HCT116 (cell line): ENCODE measurements around the gene WDR35. TPM values are rescaled to one million over a fixed set of nuclear protein-coding genes. Genes with fewer than 3 reads are reported as not detected.

Source experiments
- ATAC-seq: fragments of 200-7000 bp; cut with Tn5 transposase; 2 replicates; pipeline ENCODE4 v1.9.1; 2020; ENCODE audit warnings: mild to moderate bottlenecking, moderate library complexity
- BruUV-seq: library from RNA; stranded (reverse); fragments of 400-500 nt; replicated peaks from 2 replicates; lab custom pipeline; 2021; lab: Mats Ljungman, UMichigan
- CTCF ChIA-PET: fragments of 300-600 bp; sonication (Branson Sonifier 250); formaldehyde crosslinking; loops from one replicate; lab custom pipeline; 2021; ENCODE audit warnings: antibody characterized with exemption; lab: Charles Lee
- POLR2A ChIA-PET: fragments of 300-600, 350-600 bp; sonication (Branson Sonifier 250); formaldehyde crosslinking; loops from one replicate; lab custom pipeline; 2021; ENCODE audit warnings: antibody characterized with exemption; lab: Charles Lee
- RAD21 ChIA-PET, 2 experiments: fragments of 300-600 bp; sonication (Branson Sonifier 250); formaldehyde crosslinking; loops; one replicate each; lab custom pipeline; 2023; ENCODE audit warnings: low total read pairs in 2 of 2; ENCODE audit not compliant: uncharacterized antibody in 2 of 2, unreplicated experiment in 2 of 2, low non-redundant PET in 1 of 2; lab: Charles Lee
- DNase-seq: peaks from one replicate; pipeline ENCODE4 v3.0.0-alpha.2; 2010; ENCODE audit warnings: low read depth, low spot score
- H2AFZ ChIP-seq: fragments of 200-600 bp; shearing (Covaris generic), sonication (generic); 2 replicates; pipeline ENCODE4 v1.6.1; 2017; ENCODE audit warnings: low read depth, mixed run types, mixed read lengths, antibody characterized with exemption, low read length; ENCODE audit not compliant: poor library complexity, severe bottlenecking
- H3K27ac ChIP-seq: 2 replicates; pipeline ENCODE4 v1.5.1; 2012; ENCODE audit warnings: low read depth, low read length
- H3K27me3 ChIP-seq: fragments of 200-600 bp; sonication (generic); 2 replicates; pipeline ENCODE4 v1.6.1; 2016; ENCODE audit warnings: mixed run types, low read length, mixed read lengths; ENCODE audit not compliant: insufficient read depth
- H3K36me3 ChIP-seq, 2 experiments: fragments of 200-500 bp in 1 of 2; fragments of 200-600 bp in 1 of 2; sonication (Bioruptor generic) in 1 of 2; sonication (generic) in 1 of 2; 2 replicates each; pipeline versions ENCODE4 v1.5.1 to v1.6.1; 2014 to 2016; ENCODE audit warnings: low read length in 2 of 2, inconsistent platforms in 1 of 2, mixed read lengths in 1 of 2, mixed run types in 1 of 2; ENCODE audit not compliant: insufficient read depth in 2 of 2, control insufficient read depth in 1 of 2
- H3K4me1 ChIP-seq, 2 experiments: fragments of 200-600 bp in 1 of 2; sonication (generic) in 1 of 2; 2 replicates each; pipeline versions ENCODE4 v1.5.1 to v1.6.1; 2012 to 2017; ENCODE audit warnings: low read length in 2 of 2, inconsistent platforms in 1 of 2, mild to moderate bottlenecking in 1 of 2, mixed read lengths in 1 of 2, mixed run types in 1 of 2, moderate library complexity in 1 of 2; ENCODE audit not compliant: insufficient read depth in 2 of 2, control insufficient read depth in 1 of 2
- H3K4me2 ChIP-seq: fragments of 200-600 bp; sonication (generic); 2 replicates; pipeline ENCODE4 v1.6.1; 2017; ENCODE audit warnings: mixed run types, low read length, mixed read lengths
- H3K4me3 ChIP-seq, 2 experiments: fragments of 200-600 bp in 1 of 2; sonication (generic) in 1 of 2; replicated peaks in 1 of 2; 2 replicates each; pipeline ENCODE4 v1.5.1; 2011 to 2016; ENCODE audit warnings: low read length in 2 of 2, control low read depth in 1 of 2, low read depth in 1 of 2, mild to moderate bottlenecking in 1 of 2, mixed read lengths in 1 of 2, mixed run types in 1 of 2
- H3K79me2 ChIP-seq: fragments of 200-600 bp; sonication (generic); 2 replicates; pipeline ENCODE4 v1.6.1; 2017; ENCODE audit warnings: mild to moderate bottlenecking, mixed run types, low read length, moderate library complexity, mixed read lengths; ENCODE audit not compliant: insufficient read depth
- H3K9ac ChIP-seq: fragments of 200-600 bp; sonication (generic); 2 replicates; pipeline ENCODE4 v1.6.1; 2016; ENCODE audit warnings: low read length, mixed read lengths
- H3K9me2 ChIP-seq: fragments of 200-600 bp; sonication (generic), shearing (Covaris generic); 2 replicates; pipeline ENCODE4 v1.6.1; 2017; ENCODE audit warnings: mixed run types, mild to moderate bottlenecking, moderate library complexity; ENCODE audit not compliant: insufficient read depth
- H3K9me3 ChIP-seq, 2 experiments: fragments of 200-500 bp in 1 of 2; fragments of 200-600 bp in 1 of 2; sonication (Bioruptor generic) in 1 of 2; sonication (generic) in 1 of 2; 2 replicates each; pipeline ENCODE4 v1.6.1; 2014 to 2017; ENCODE audit warnings: low read length in 2 of 2, mixed read lengths in 2 of 2, inconsistent platforms in 1 of 2, low read depth in 1 of 2, mild to moderate bottlenecking in 1 of 2, mixed run types in 1 of 2, moderate library complexity in 1 of 2; ENCODE audit not compliant: control insufficient read depth in 1 of 2, insufficient read depth in 1 of 2
- H4K20me1 ChIP-seq: fragments of 200-600 bp; sonication (generic), shearing (Covaris generic); 2 replicates; pipeline ENCODE4 v1.6.1; 2017; ENCODE audit warnings: mixed run types, mild to moderate bottlenecking, moderate library complexity; ENCODE audit not compliant: insufficient read depth
- CEBPB ChIP-seq: IDR thresholded peaks from 2 replicates; pipeline ENCODE4 v1.6.1; 2012; ENCODE audit warnings: low read depth
- ELF1 ChIP-seq: IDR thresholded peaks from 2 replicates; pipeline ENCODE4 v1.6.1; 2012; ENCODE audit warnings: low read depth, borderline replicate concordance
- EZH2 ChIP-seq: fragments of 200-600 bp; sonication (generic); IDR thresholded peaks from 2 replicates; pipeline ENCODE4 v1.6.1; 2017; ENCODE audit warnings: antibody characterized with exemption, mixed run types
- FOSL1 ChIP-seq: IDR thresholded peaks from 2 replicates; pipeline ENCODE4 v1.6.1; 2012; ENCODE audit warnings: low read depth
- POLR2A ChIP-seq: IDR thresholded peaks from 2 replicates; pipeline ENCODE4 v1.7.0; 2011; ENCODE audit warnings: borderline replicate concordance; ENCODE audit not compliant: insufficient read depth, insufficient read length; ENCODE audit errors: extremely low read depth
- POLR2AphosphoS5 ChIP-seq: IDR thresholded peaks from 2 replicates; pipeline ENCODE4 v1.6.1; 2011; ENCODE audit warnings: mild to moderate bottlenecking, low read depth, low read length, moderate library complexity
- SIN3A ChIP-seq: IDR thresholded peaks from 2 replicates; pipeline ENCODE4 v1.6.1; 2012; ENCODE audit warnings: low read depth
- SP1 ChIP-seq: IDR thresholded peaks from 2 replicates; pipeline ENCODE4 v1.6.1; 2012; ENCODE audit warnings: low read depth
- SRF ChIP-seq: IDR thresholded peaks from 2 replicates; pipeline ENCODE4 v1.6.1; 2012; ENCODE audit warnings: low read depth
- TCF7L2 ChIP-seq: IDR thresholded peaks from 2 replicates; pipeline ENCODE4 v1.7.0; 2011; ENCODE audit warnings: borderline replicate concordance, inconsistent platforms; ENCODE audit not compliant: insufficient read depth, insufficient read length; ENCODE audit errors: extremely low read depth
- YY1 ChIP-seq: IDR thresholded peaks from 2 replicates; pipeline ENCODE4 v1.6.1; 2011; ENCODE audit warnings: low read length, low read depth, moderate library complexity, mild to moderate bottlenecking; ENCODE audit not compliant: insufficient replicate concordance; ENCODE audit errors: extremely low read depth
- ZFX ChIP-seq: fragments of 450-650 bp; IDR thresholded peaks from 2 replicates; pipeline ENCODE4 v1.6.1; 2017
- ZNF274 ChIP-seq: fragments of 200-500 bp; sonication (Bioruptor generic); IDR thresholded peaks from 2 replicates; pipeline ENCODE4 v1.6.1; 2014; ENCODE audit warnings: mild to moderate bottlenecking, low read depth, low read length, inconsistent platforms
- intact Hi-C: fragments of 100-400 bp; cut with micrococcal nuclease; formaldehyde crosslinking; loops from 2 replicates; pipeline ENCODE4 v1.10.0; 2022
- total RNA-seq: library from RNA; stranded (reverse); gene quantifications from one replicate; pipeline ENCODE4 v1.2.1, GENCODE V29; 2021; ENCODE audit not compliant: unreplicated experiment
- TF ChIP-seq, protein P1 (sequence below): IDR thresholded peaks from 2 replicates; pipeline ENCODE4 v1.6.1; 2012
- TF ChIP-seq, protein P2 (sequence below): IDR thresholded peaks from 2 replicates; pipeline ENCODE4 v1.6.1; 2011; ENCODE audit warnings: mild to moderate bottlenecking, low read length, moderate library complexity; ENCODE audit not compliant: insufficient replicate concordance; ENCODE audit errors: extremely low read depth
- TF ChIP-seq, protein P3 (sequence below), 3 experiments: fragments of 200-600 bp in 1 of 3; sonication (generic) in 1 of 3; IDR thresholded peaks in 2 of 3; conservative IDR thresholded peaks in 1 of 3; 2 replicates each; pipeline ENCODE4 v1.5.1; 2012 to 2017; ENCODE audit warnings: low read depth in 2 of 3, low read length in 2 of 3, antibody characterized with exemption in 1 of 3, borderline replicate concordance in 1 of 3, control low read depth in 1 of 3, mild to moderate bottlenecking in 1 of 3, mixed read lengths in 1 of 3, mixed run types in 1 of 3, moderate library complexity in 1 of 3; ENCODE audit not compliant: insufficient read depth in 1 of 3

WDR35 gene
- total RNA-seq, 1 experiment from 2014 or later: 9.6 TPM

DNA sequence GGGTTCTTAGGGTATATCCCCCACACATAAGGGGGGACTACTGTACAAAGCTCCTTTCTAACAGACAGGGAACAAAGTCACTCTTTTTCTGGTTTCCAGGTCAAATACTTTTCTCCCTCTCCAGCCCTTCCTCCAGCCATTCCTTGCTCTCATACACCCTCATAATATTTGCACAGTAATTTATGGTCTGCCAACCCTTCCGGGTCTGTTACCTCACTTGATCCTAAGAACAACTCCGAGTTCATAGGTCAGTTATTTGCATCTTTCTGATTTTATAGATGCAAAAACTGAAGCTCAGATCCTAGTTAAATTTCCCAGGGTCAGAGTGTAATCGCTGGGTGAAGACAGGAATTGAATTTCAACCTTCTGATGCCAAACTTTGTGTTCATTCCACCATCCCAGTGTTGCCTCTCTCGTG lies 37.4 kb upstream of the WDR35 start:
- Histone ChIP-seq H3K4me2 (no peak overlapping the region), H3K36me3 (peaks cover 0 to 4% of the 10 kb centered on the region in 2 experiments; a peak in 2 of 4 replicates), H3K9ac (no peak overlapping the region), H3K27me3 (no peaks in the 10 kb centered on the region), H4K20me1 (no peaks in the 10 kb centered on the region), H3K4me3 (no peak overlapping the region), H3K4me1 (no peaks in the 10 kb centered on the region), H3K79me2 (no peaks in the 10 kb centered on the region), H3K9me2 (no peaks in the 10 kb centered on the region), H2AFZ (no peak overlapping the region), H3K27ac (no peak overlapping the region), H3K9me3 (no peaks in the 10 kb centered on the region)
- intact Hi-C loops: no loop called here
- ChIA-PET CTCF (interaction anchor here (2.0 kb wide), 1 partner anchor 12 kb away, joined by 8 read pairs; no protein-coding TSS in a partner anchor), POLR2A (no interaction called here), RAD21 (no interaction called here)
- no peak for DNase-seq
- ATAC-seq: no peak
- no TSS peak for BruUV-seq
- TF ChIP-seq ZNF274 (no peak), YY1 (no peak), ZFX (no peak), SIN3A (no peak), SRF (no peak), SP1 (no peak), CEBPB (no peak)

DNA sequence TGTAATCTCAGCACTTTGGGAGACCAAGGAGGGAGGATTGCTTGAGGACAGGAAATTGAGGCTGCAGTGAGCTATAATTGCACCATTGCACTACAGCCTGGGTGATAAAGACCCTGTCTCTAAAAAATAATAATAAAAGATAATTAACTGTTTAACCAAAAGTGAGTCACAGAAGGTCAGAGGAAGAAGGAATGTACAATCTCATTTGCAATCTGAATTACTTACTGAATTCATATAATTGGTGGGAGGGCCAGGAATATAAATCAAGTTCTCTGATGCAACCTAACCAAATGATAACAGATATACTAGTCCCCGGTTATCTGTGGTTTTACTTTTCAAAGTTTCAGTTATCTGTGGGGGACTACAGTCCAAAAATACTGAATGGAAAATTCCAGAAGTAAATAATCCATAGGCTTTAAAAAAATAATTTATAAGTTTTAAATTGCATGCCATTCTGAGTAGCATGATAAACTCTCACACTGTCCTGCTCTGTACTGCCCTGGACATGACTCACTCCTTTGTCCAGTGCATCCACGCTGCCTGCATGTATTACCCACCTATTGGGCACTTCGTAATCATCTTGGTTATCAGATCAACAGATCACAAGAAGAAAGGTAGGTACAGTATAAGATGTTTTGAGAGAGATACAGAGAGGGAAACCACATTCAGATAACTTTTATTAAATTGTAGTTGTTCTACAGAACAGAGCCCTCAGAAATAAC lies 35.3 kb upstream of the WDR35 start:
- Histone ChIP-seq H4K20me1 (no peaks in the 10 kb centered on the region), H3K9me2 (no peaks in the 10 kb centered on the region), H3K9me3 (no peaks in the 10 kb centered on the region), H3K79me2 (no peaks in the 10 kb centered on the region), H3K27me3 (no peaks in the 10 kb centered on the region), H3K4me2 (no peak overlapping the region), H3K27ac (no peak overlapping the region), H3K4me1 (no peaks in the 10 kb centered on the region), H3K9ac (no peak overlapping the region), H2AFZ (no peak overlapping the region), H3K36me3 (peaks cover 0 to 2% of the 10 kb centered on the region in 2 experiments; a peak in 1 of 4 replicates), H3K4me3 (no peak overlapping the region)
- BruUV-seq: no TSS peak
- CTCF ChIA-PET: interaction anchor here (2.1 kb wide), 1 partner anchor 10 kb away, joined by 15 read pairs; no protein-coding TSS in a partner anchor
- intact Hi-C loops: no loop called here
- POLR2A ChIA-PET: no interaction called here
- no peak for DNase-seq
- RAD21 ChIA-PET: no interaction called here
- no peak for ATAC-seq
- TF ChIP-seq TCF7L2 (no peak), POLR2A (no peak), ELF1 (no peak), YY1 (no peak), EZH2 (no peak), FOSL1 (no peak), ZNF274 (no peak), SRF (no peak), POLR2AphosphoS5 (no peak), SIN3A (no peak)
- TF ChIP-seq, protein P1, sequence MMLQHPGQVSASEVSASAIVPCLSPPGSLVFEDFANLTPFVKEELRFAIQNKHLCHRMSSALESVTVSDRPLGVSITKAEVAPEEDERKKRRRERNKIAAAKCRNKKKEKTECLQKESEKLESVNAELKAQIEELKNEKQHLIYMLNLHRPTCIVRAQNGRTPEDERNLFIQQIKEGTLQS: no peak
- TF ChIP-seq, protein P2, sequence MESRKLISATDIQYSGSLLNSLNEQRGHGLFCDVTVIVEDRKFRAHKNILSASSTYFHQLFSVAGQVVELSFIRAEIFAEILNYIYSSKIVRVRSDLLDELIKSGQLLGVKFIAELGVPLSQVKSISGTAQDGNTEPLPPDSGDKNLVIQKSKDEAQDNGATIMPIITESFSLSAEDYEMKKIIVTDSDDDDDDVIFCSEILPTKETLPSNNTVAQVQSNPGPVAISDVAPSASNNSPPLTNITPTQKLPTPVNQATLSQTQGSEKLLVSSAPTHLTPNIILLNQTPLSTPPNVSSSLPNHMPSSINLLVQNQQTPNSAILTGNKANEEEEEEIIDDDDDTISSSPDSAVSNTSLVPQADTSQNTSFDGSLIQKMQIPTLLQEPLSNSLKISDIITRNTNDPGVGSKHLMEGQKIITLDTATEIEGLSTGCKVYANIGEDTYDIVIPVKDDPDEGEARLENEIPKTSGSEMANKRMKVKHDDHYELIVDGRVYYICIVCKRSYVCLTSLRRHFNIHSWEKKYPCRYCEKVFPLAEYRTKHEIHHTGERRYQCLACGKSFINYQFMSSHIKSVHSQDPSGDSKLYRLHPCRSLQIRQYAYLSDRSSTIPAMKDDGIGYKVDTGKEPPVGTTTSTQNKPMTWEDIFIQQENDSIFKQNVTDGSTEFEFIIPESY: no peak
- TF ChIP-seq, protein P3, sequence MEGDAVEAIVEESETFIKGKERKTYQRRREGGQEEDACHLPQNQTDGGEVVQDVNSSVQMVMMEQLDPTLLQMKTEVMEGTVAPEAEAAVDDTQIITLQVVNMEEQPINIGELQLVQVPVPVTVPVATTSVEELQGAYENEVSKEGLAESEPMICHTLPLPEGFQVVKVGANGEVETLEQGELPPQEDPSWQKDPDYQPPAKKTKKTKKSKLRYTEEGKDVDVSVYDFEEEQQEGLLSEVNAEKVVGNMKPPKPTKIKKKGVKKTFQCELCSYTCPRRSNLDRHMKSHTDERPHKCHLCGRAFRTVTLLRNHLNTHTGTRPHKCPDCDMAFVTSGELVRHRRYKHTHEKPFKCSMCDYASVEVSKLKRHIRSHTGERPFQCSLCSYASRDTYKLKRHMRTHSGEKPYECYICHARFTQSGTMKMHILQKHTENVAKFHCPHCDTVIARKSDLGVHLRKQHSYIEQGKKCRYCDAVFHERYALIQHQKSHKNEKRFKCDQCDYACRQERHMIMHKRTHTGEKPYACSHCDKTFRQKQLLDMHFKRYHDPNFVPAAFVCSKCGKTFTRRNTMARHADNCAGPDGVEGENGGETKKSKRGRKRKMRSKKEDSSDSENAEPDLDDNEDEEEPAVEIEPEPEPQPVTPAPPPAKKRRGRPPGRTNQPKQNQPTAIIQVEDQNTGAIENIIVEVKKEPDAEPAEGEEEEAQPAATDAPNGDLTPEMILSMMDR (IDR thresholded peaks at IDR 0.05 in 2 of 3, conservative IDR thresholded peaks at IDR 0.05 in 1 of 3; ENCODE audit: borderline replicate concordance in 1 of 3, insufficient read depth in 1 of 3, low read depth in 2 of 3, low read length in 2 of 3): no peak
